GM23248 (cell line): ENCODE measurements around the gene GPNMB. TPM values are rescaled to one million over a fixed set of nuclear protein-coding genes. Genes with fewer than 3 reads are reported as not detected.
"Not testable (repeated sequence)": the region's sequence is repeated elsewhere in the genome, so short reads cannot be mapped to it uniquely, and the experiment has no call there.

ENCODE experiments used
- DNase-seq: peaks from one replicate; pipeline ENCODE4 v3.0.0-alpha.2; 2015
- H2AFZ ChIP-seq: fragments of 200-600 bp; sonication (generic); 2 replicates; pipeline ENCODE4 v1.6.1; 2016; ENCODE audit warnings: antibody characterized with exemption
- H3F3A ChIP-seq: fragments of 200-600 bp; sonication (generic); 2 replicates; pipeline ENCODE4 v1.6.1; 2016; ENCODE audit warnings: mild to moderate bottlenecking, antibody characterized with exemption, mixed run types; ENCODE audit not compliant: insufficient read depth
- H3K27ac ChIP-seq: fragments of 200-600 bp; sonication (generic); 2 replicates; pipeline ENCODE4 v1.5.1; 2016; ENCODE audit warnings: mild to moderate bottlenecking
- H3K27me3 ChIP-seq: fragments of 200-600 bp; sonication (generic); replicated peaks from 2 replicates; pipeline ENCODE4 v1.6.1; 2016; ENCODE audit warnings: mild to moderate bottlenecking; ENCODE audit not compliant: insufficient read depth
- H3K36me3 ChIP-seq: fragments of 200-600 bp; sonication (generic); 2 replicates; pipeline ENCODE4 v1.6.1; 2016; ENCODE audit warnings: low read depth, mild to moderate bottlenecking
- H3K4me1 ChIP-seq: fragments of 200-600 bp; sonication (generic); 2 replicates; pipeline ENCODE4 v1.6.1; 2016; ENCODE audit warnings: mild to moderate bottlenecking; ENCODE audit not compliant: insufficient read depth
- H3K4me2 ChIP-seq: fragments of 200-600 bp; sonication (generic); one replicate; pipeline ENCODE4 v1.6.1; 2016; ENCODE audit warnings: mild to moderate bottlenecking; ENCODE audit not compliant: unreplicated experiment
- H3K4me3 ChIP-seq: fragments of 200-600 bp; sonication (generic); 2 replicates; pipeline ENCODE4 v1.5.1; 2016; ENCODE audit warnings: mild to moderate bottlenecking
- H3K79me2 ChIP-seq: fragments of 200-600 bp; sonication (generic); 2 replicates; pipeline ENCODE4 v1.6.1; 2016; ENCODE audit warnings: mild to moderate bottlenecking; ENCODE audit not compliant: insufficient read depth
- H3K9ac ChIP-seq: fragments of 200-600 bp; sonication (generic); 2 replicates; pipeline ENCODE4 v1.6.1; 2016; ENCODE audit warnings: mild to moderate bottlenecking
- H3K9me2 ChIP-seq: fragments of 200-600 bp; sonication (generic); 2 replicates; pipeline ENCODE4 v1.6.1; 2016; ENCODE audit warnings: mixed run types, mild to moderate bottlenecking, moderate library complexity; ENCODE audit not compliant: insufficient read depth
- H3K9me3 ChIP-seq: fragments of 200-600 bp; sonication (generic); one replicate; pipeline ENCODE4 v1.6.1; 2017; ENCODE audit warnings: low read depth
- H4K20me1 ChIP-seq: fragments of 200-600 bp; sonication (generic); 2 replicates; pipeline ENCODE4 v1.6.0; 2016; ENCODE audit not compliant: insufficient read depth
- EZH2 ChIP-seq: fragments of 200-600 bp; sonication (generic); IDR thresholded peaks from 2 replicates; pipeline ENCODE4 v1.6.1; 2018; ENCODE audit warnings: antibody characterized with exemption, mild to moderate bottlenecking; ENCODE audit not compliant: insufficient read depth, poor library complexity, severe bottlenecking
- EZH2phosphoT487 ChIP-seq: fragments of 200-600 bp; sonication (generic); IDR thresholded peaks from 2 replicates; pipeline ENCODE4 v1.6.1; 2018; ENCODE audit warnings: antibody characterized with exemption, moderate library complexity, mild to moderate bottlenecking, low read depth; ENCODE audit not compliant: insufficient read depth
- WGBS, 2 experiments: methylation state at CpG; one replicate each; pipeline ENCODE4 v1.1.6; 2015 to 2017; ENCODE audit warnings: low lambda C conversion rate in 2 of 2, low coverage in 1 of 2; ENCODE audit errors: missing lambda C conversion rate in 2 of 2; 5-methylcytosine and 5-hydroxymethylcytosine counted together
- in situ Hi-C: fragments of 300-500 bp; cut with MboI; formaldehyde crosslinking; loops from 2 replicates; pipeline ENCODE4 v1.15.0; 2020
- polyA plus RNA-seq: library from polyadenylated mRNA; unstranded; fragments of >200 nt; fragmentation: Nextera tagmentation; extraction: Ambion mirVana; gene quantifications from 2 replicates; pipeline ENCODE4 v1.2.1, GENCODE V29; 2016
- total RNA-seq: library from RNA; depleted of rRNA; stranded (reverse); fragments of >200 nt; shearing (Covaris generic); gene quantifications from 2 replicates; pipeline ENCODE4 v1.2.3, GENCODE V29; 2014

Gene GPNMB
- total and polyA plus RNA-seq, 2 experiments from 2014 or later, result 38.2 to 43.2 TPM

GRCh38 chr7:23220690-23221305 is 25.8 kb upstream of the GPNMB start:
- no peaks in the 10 kb centered on the region for H3K9me3 ChIP-seq
- H3K79me2 ChIP-seq, result no peaks in the 10 kb centered on the region
- WGBS, 2 experiments, result 74 to 75% methylated on average over 10 of the region's 10 CpGs
- TF ChIP-seq EZH2, result no peak
- TF ChIP-seq EZH2phosphoT487, result no peak
- H3K36me3 ChIP-seq, result no peaks in the 10 kb centered on the region
- no peaks in the 10 kb centered on the region for H3K27me3 ChIP-seq
- H3K9ac ChIP-seq, result no peak overlapping the region
- in situ Hi-C loops, result no loop called here
- no peak overlapping the region for H3K27ac ChIP-seq
- H3K9me2 ChIP-seq, result no peaks in the 10 kb centered on the region
- H3K4me3 ChIP-seq, result no peak overlapping the region
- no peaks in the 10 kb centered on the region for H3F3A ChIP-seq
- DNase-seq, result no peak
- no peak overlapping the region for H3K4me2 ChIP-seq
- H2AFZ ChIP-seq, result no peak overlapping the region
- H3K4me1 ChIP-seq, result no peaks in the 10 kb centered on the region
- no peaks in the 10 kb centered on the region for H4K20me1 ChIP-seq

GRCh38 chr7:23222439-23223030 is 24.0 kb upstream of the GPNMB start:
- H4K20me1 ChIP-seq, result no peaks in the 10 kb centered on the region
- H3K4me2 ChIP-seq, result no peak overlapping the region
- no peak overlapping the region for H2AFZ ChIP-seq
- no peaks in the 10 kb centered on the region for H3F3A ChIP-seq
- no peaks in the 10 kb centered on the region for H3K9me3 ChIP-seq
- H3K9ac ChIP-seq, result no peak overlapping the region
- TF ChIP-seq EZH2phosphoT487 (no peak), EZH2 (no peak)
- H3K27ac ChIP-seq, result no peak overlapping the region
- no peaks in the 10 kb centered on the region for H3K4me1 ChIP-seq
- no peaks in the 10 kb centered on the region for H3K36me3 ChIP-seq
- H3K27me3 ChIP-seq, result no peaks in the 10 kb centered on the region
- 26 to 34% methylated on average over 5 of the region's 5 CpGs for WGBS, 2 experiments
- H3K4me3 ChIP-seq, result no peak overlapping the region
- in situ Hi-C loops, result no loop called here
- no peaks in the 10 kb centered on the region for H3K9me2 ChIP-seq
- no peak for DNase-seq
- no peaks in the 10 kb centered on the region for H3K79me2 ChIP-seq

GRCh38 chr7:23224364-23224763 is 22.2 kb upstream of the GPNMB start:
- H2AFZ ChIP-seq, H3K9me2 ChIP-seq, H3K4me3 ChIP-seq, DNase-seq, H3K4me2 ChIP-seq, H3K27me3 ChIP-seq, H3F3A ChIP-seq, H3K27ac ChIP-seq, H3K9me3 ChIP-seq, H3K4me1 ChIP-seq, in situ Hi-C loops, H3K79me2 ChIP-seq, H3K9ac ChIP-seq, H4K20me1 ChIP-seq, H3K36me3 ChIP-seq: not testable (repeated sequence)
- WGBS, 2 experiments, result 59 to 76% methylated on average over 4 of the region's 4 CpGs

- Histone ChIP-seq H2AFZ (no peak overlapping the region), H3K79me2 (no peaks in the 10 kb centered on the region)
- WGBS, 2 experiments, result 60 to 61% methylated on average over 4 of the region's 4 CpGs
Measured at GRCh38 chr7:23226844-23227450, 19.6 kb upstream of the GPNMB start.

More at GRCh38 chr7:23226844-23227450, 19.6 kb upstream of the GPNMB start:
- Histone ChIP-seq H3K4me1 (no peaks in the 10 kb centered on the region), H3K27ac (no peak overlapping the region), H3K4me3 (no peak overlapping the region), H3K4me2 (no peak overlapping the region), H3F3A (no peaks in the 10 kb centered on the region), H3K9ac (no peak overlapping the region), H3K9me3 (no peaks in the 10 kb centered on the region), H4K20me1 (no peaks in the 10 kb centered on the region), H3K36me3 (no peaks in the 10 kb centered on the region), H3K9me2 (no peaks in the 10 kb centered on the region), H3K27me3 (no peaks in the 10 kb centered on the region)
- in situ Hi-C loops, result loop anchor here (25.0 kb wide), 1 partner anchor 690 kb away; no protein-coding TSS in a partner anchor
- DNase-seq, result no peak
- TF ChIP-seq EZH2, result no peak
- no peak for TF ChIP-seq EZH2phosphoT487
